ENCODE data around the gene KCNQ4. TPM values are rescaled to one million over a fixed set of nuclear protein-coding genes. Genes with fewer than 3 reads are reported as not detected.
A peak's percentile ranks its signal among the peaks of the same experiment; 100 is the strongest.

The KCNQ4 gene
- total and polyA plus RNA-seq, 2 of the 8 experiments (the other 6 are each of a cell fraction or from before 2014, with no cell fraction given): 2.2 to 3.9 TPM

GRCh38 chr1:40782371-40782956, 1.1 kb upstream of the KCNQ4 start:
- no peak overlapping the region for H2BK120ac ChIP-seq (replicated peaks; ENCODE audit: low read depth, low read length)
- H2BK12ac ChIP-seq (ENCODE audit: low read depth, low read length): peak overlapping the region; percentile 81; the same call in 1 of the 2 replicates
- peak overlapping the region; percentile 100 for H2BK15ac ChIP-seq (ENCODE audit: low read length)
- no peak overlapping the region for H2BK5ac ChIP-seq (ENCODE audit: low read depth, low read length)
- peak overlapping the region; percentile 22; the same call in 1 of the 2 replicates for H4K8ac ChIP-seq (ENCODE audit: extremely low read depth, insufficient read depth, low read length)
- DNase-seq (ENCODE audit: low read depth in 1 of 2, low spot score in 2 of 2) (peak in 1 of 2 experiments; percentile 76), FAIRE-seq (no peak)
- H3K9me3 ChIP-seq (ENCODE audit: insufficient read depth in 2 of 2, low read depth in 1 of 2, low read length in 1 of 2): no peaks in the 10 kb centered on the region
- H3K4ac ChIP-seq (replicated peaks; ENCODE audit: insufficient read length, low read depth, low read length): no peak overlapping the region
- H3K4me2 ChIP-seq (ENCODE audit: insufficient read depth in 1 of 2, low read depth in 2 of 2, low read length in 2 of 2): peak overlapping the region; percentile 87 to 97
- H3K56ac ChIP-seq (replicated peaks; ENCODE audit: insufficient read length, low read depth, low read length): no peak overlapping the region
- 0 out of 2 replicates have a peak overlapping the region, but pooled peaks have one; percentile 32 for H2BK20ac ChIP-seq (ENCODE audit: low read length)
- no peak overlapping the region for H4K91ac ChIP-seq (replicated peaks; ENCODE audit: insufficient read length, low read length)
- H3K4me3 ChIP-seq (ENCODE audit: extremely low read depth in 1 of 4, insufficient read depth in 2 of 4, low read depth in 3 of 4, low read length in 4 of 4): peak overlapping the region; percentile 36 to 81 (median 49); a peak in 6 of 8 replicates
- H4K5ac ChIP-seq (ENCODE audit: insufficient read length, low read depth, low read length): no peak overlapping the region
- ChIA-PET POLR2A (ENCODE audit: partially characterized antibody) (interaction anchor here (0.7 to 3.9 kb wide), 9 partner anchors 9 to 173 kb away, joined by 3 to 22 read pairs (median 3); partner anchors contain the start of gene NFYC), CTCF (ENCODE audit: partially characterized antibody) (interaction anchor here (0.6 to 14.3 kb wide), 22 partner anchors 9 to 239 kb away, joined by 3 to 325 read pairs (median 3); partner anchors contain the start of gene SLFNL1)
- peaks cover 0 to 23% (median 17%) of the 10 kb centered on the region in 4 experiments; a peak in 6 of 7 replicates for H3K4me1 ChIP-seq (replicated peaks in 1 of 4; ENCODE audit: control insufficient read depth in 3 of 4, insufficient read depth in 4 of 4, low read length in 3 of 4)
- H3K79me1 ChIP-seq (ENCODE audit: low read depth, low read length): no peaks in the 10 kb centered on the region
- no peak overlapping the region for H2AK5ac ChIP-seq (ENCODE audit: low read depth, low read length)
- H3K23me2 ChIP-seq (ENCODE audit: low read depth, low read length): peaks cover 21% of the 10 kb centered on the region; the same call in 1 of the 2 replicates
- H3K9ac ChIP-seq (replicated peaks in 1 of 4; ENCODE audit: extremely low read depth in 1 of 4, low read depth in 3 of 4, low read length in 3 of 4): no peak overlapping the region
- H3K36me3 ChIP-seq (ENCODE audit: control insufficient read depth in 2 of 4, insufficient read depth in 4 of 4, low read length in 3 of 4): no peaks in the 10 kb centered on the region
- H3K23ac ChIP-seq (ENCODE audit: insufficient read length): no peak overlapping the region
- H3K79me2 ChIP-seq (ENCODE audit: control insufficient read depth in 1 of 2, insufficient read depth in 2 of 2, low read length in 2 of 2): no peaks in the 10 kb centered on the region
- H3K27me3 ChIP-seq (replicated peaks in 1 of 4; ENCODE audit: control insufficient read depth in 3 of 4, extremely low read depth in 1 of 4, insufficient read depth in 3 of 4, low read length in 3 of 4): peaks cover 0 to 35% (median 27%) of the 10 kb centered on the region in 4 experiments; a peak in 6 of 7 replicates
- H3K27ac ChIP-seq (ENCODE audit: low read depth, low read length): no peak overlapping the region
- H3K18ac ChIP-seq (ENCODE audit: extremely low read depth, low read length): peak overlapping the region; percentile 87; the same call in 1 of the 2 replicates
- H2AFZ ChIP-seq (ENCODE audit: low read length): no peak overlapping the region
- 5% methylated on average over 13 of the region's 20 CpGs; no CpG with 5 or more reads in 1 of the 2 experiments for WGBS, 2 experiments (ENCODE audit: extremely low coverage in 1 of 2, insufficient coverage in 1 of 2, insufficient read length in 1 of 2, insufficient replicate concordance in 2 of 2, low coverage in 1 of 2, low lambda C conversion rate in 2 of 2, missing lambda C conversion rate in 1 of 2)
- peaks cover 2 to 7% of the 10 kb centered on the region in 2 experiments for H4K20me1 ChIP-seq (replicated peaks in 1 of 2; ENCODE audit: control insufficient read depth in 1 of 2, insufficient read depth in 2 of 2, low read length in 2 of 2)
- no peak overlapping the region for H3K14ac ChIP-seq (ENCODE audit: insufficient read length)
- TF ChIP-seq, protein P1, sequence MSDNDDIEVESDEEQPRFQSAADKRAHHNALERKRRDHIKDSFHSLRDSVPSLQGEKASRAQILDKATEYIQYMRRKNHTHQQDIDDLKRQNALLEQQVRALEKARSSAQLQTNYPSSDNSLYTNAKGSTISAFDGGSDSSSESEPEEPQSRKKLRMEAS (IDR thresholded peaks at IDR 0.05): no peak; the same call in 1 of the 2 replicates
- TF ChIP-seq, protein P2, sequence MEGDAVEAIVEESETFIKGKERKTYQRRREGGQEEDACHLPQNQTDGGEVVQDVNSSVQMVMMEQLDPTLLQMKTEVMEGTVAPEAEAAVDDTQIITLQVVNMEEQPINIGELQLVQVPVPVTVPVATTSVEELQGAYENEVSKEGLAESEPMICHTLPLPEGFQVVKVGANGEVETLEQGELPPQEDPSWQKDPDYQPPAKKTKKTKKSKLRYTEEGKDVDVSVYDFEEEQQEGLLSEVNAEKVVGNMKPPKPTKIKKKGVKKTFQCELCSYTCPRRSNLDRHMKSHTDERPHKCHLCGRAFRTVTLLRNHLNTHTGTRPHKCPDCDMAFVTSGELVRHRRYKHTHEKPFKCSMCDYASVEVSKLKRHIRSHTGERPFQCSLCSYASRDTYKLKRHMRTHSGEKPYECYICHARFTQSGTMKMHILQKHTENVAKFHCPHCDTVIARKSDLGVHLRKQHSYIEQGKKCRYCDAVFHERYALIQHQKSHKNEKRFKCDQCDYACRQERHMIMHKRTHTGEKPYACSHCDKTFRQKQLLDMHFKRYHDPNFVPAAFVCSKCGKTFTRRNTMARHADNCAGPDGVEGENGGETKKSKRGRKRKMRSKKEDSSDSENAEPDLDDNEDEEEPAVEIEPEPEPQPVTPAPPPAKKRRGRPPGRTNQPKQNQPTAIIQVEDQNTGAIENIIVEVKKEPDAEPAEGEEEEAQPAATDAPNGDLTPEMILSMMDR (IDR thresholded peaks at IDR 0.05; ENCODE audit: control extremely low read depth in 1 of 3, insufficient read depth in 1 of 3, low read depth in 1 of 3, low read length in 3 of 3): peak in 2 of 3 experiments; percentile 37 to 53; a peak in 2 of 4 replicates
- TF ChIP-seq SIN3A (conservative IDR thresholded peaks at IDR 0.05 in 1 of 2, IDR thresholded peaks at IDR 0.05 in 1 of 2; ENCODE audit: low read depth in 1 of 2, low read length in 2 of 2): peak in 1 of 2 experiments; percentile 44; a peak in 1 of 4 replicates
- peak; percentile 21 to 45; a peak in 3 of 4 replicates for TF ChIP-seq RAD21 (IDR thresholded peaks at IDR 0.05 in 1 of 2, conservative IDR thresholded peaks at IDR 0.05 in 1 of 2; ENCODE audit: low read depth in 2 of 2, low read length in 2 of 2)
- TF ChIP-seq SRF (IDR thresholded peaks at IDR 0.05; ENCODE audit: low read depth, low read length): no peak
- peak; percentile 16 for TF ChIP-seq KDM4A (IDR thresholded peaks at IDR 0.05; ENCODE audit: low read depth, low read length, severe bottlenecking)
